Measurements from ENCODE around the gene PCP4L1.

- TF ChIP-seq CTCF (IDR thresholded peaks at IDR 0.05; ENCODE audit: low read length) (no peak), EZH2phosphoT487 (IDR thresholded peaks at IDR 0.05; ENCODE audit: low read length) (no peak), EZH2 (optimal IDR thresholded peaks at IDR 0.05; ENCODE audit: low read depth, low read length) (no peak)
These were observed 71.8 kb downstream of the PCP4L1 start for GRCh38 chr1:161330346-161330745.

Measured in MM.1S (cell line).